GM12891 (cell line): ENCODE results near the gene ZDHHC17.
A peak's percentile ranks its signal among the peaks of the same experiment; 100 is the strongest.
"Not testable (repeated sequence)": the region's sequence is repeated elsewhere in the genome, so short reads cannot be mapped to it uniquely, and the experiment has no call there.

Experiments
- DNase-seq: peaks from one replicate; pipeline ENCODE4 v3.0.0; 2011; ENCODE audit warnings: low spot score; ENCODE audit not compliant: insufficient read length
- FAIRE-seq: peaks from 2 replicates; lab custom pipeline; 2011; peaks lifted over from hg19 to GRCh38; lab: Jason Lieb, UNC
- PAX5 ChIP-seq: IDR thresholded peaks from 2 replicates; pipeline ENCODE4 v1.6.1; 2011; ENCODE audit warnings: low read length, moderate library complexity, mild to moderate bottlenecking; ENCODE audit not compliant: insufficient read depth, severe bottlenecking
- POLR2A ChIP-seq: IDR thresholded peaks from 2 replicates; pipeline ENCODE4 v1.6.1; 2011; ENCODE audit warnings: low read depth, low read length, control low read depth
- POLR2AphosphoS5 ChIP-seq: IDR thresholded peaks from 2 replicates; pipeline ENCODE4 v1.6.1; 2011; ENCODE audit warnings: low read depth, low read length, control low read depth
- POU2F2 ChIP-seq: IDR thresholded peaks from 2 replicates; pipeline ENCODE4 v1.6.1; 2011; ENCODE audit warnings: low read depth, mild to moderate bottlenecking, control low read depth, low read length, moderate library complexity
- SPI1 ChIP-seq: IDR thresholded peaks from 2 replicates; pipeline ENCODE4 v1.6.1; 2011; ENCODE audit warnings: low read depth, low read length, control low read depth
- TAF1 ChIP-seq: IDR thresholded peaks from 2 replicates; pipeline ENCODE4 v1.6.1; 2011; ENCODE audit warnings: low read depth, low read length, control low read depth

Gene ZDHHC17

GRCh38 chr12:76768576-76768975, 4.7 kb downstream of the ZDHHC17 start:
- DNase-seq (no peak), FAIRE-seq (no peak)
- no peak for TF ChIP-seq POLR2AphosphoS5
- TF ChIP-seq SPI1: no peak
- TF ChIP-seq PAX5: no peak
- TF ChIP-seq POU2F2: no peak

- TF ChIP-seq POLR2A (no peak), PAX5 (no peak), POU2F2 (no peak), TAF1 (no peak), POLR2AphosphoS5 (no peak), SPI1 (peak; percentile 99)
- DNase-seq (peak; percentile 48), FAIRE-seq (peak; percentile 83)
Measured at GRCh38 chr12:76777765-76778216, 13.9 kb downstream of the ZDHHC17 start.

GRCh38 chr12:76778364-76778763, 14.4 kb downstream of the ZDHHC17 start:
- no peak for TF ChIP-seq POLR2A
- TF ChIP-seq SPI1: no peak
- TF ChIP-seq POU2F2: no peak
- no peak for TF ChIP-seq POLR2AphosphoS5
- no peak for TF ChIP-seq PAX5
- TF ChIP-seq TAF1: no peak
- FAIRE-seq (no peak), DNase-seq (no peak)

GRCh38 chr12:76779310-76779709, 15.4 kb downstream of the ZDHHC17 start:
- not testable (repeated sequence) for FAIRE-seq, DNase-seq

GRCh38 chr12:76781321-76781720, 17.4 kb downstream of the ZDHHC17 start:
- no peak for TF ChIP-seq POLR2AphosphoS5
- no peak for FAIRE-seq
- no peak for DNase-seq

- TF ChIP-seq POLR2A: no peak
- TF ChIP-seq POU2F2: no peak
- TF ChIP-seq SPI1: no peak
- no peak for TF ChIP-seq PAX5
- TF ChIP-seq POLR2AphosphoS5: no peak
- TF ChIP-seq TAF1: no peak
- FAIRE-seq: no peak
Measured at GRCh38 chr12:76782526-76782925, 18.6 kb downstream of the ZDHHC17 start.

GRCh38 chr12:76784600-76785051, 20.7 kb downstream of the ZDHHC17 start:
- DNase-seq: no peak
- FAIRE-seq: no peak
- TF ChIP-seq POU2F2 (no peak), POLR2A (no peak), PAX5 (no peak), SPI1 (no peak)

More at GRCh38 chr12:76782526-76782925, 18.6 kb downstream of the ZDHHC17 start:
- no peak for DNase-seq

- TF ChIP-seq SPI1: no peak
- no peak for TF ChIP-seq POU2F2
- no peak for TF ChIP-seq POLR2AphosphoS5
- TF ChIP-seq TAF1: no peak
- no peak for TF ChIP-seq PAX5
- no peak for TF ChIP-seq POLR2A
Measured at GRCh38 chr12:76785407-76785806, 21.5 kb downstream of the ZDHHC17 start.

GRCh38 chr12:76786986-76787385, 23.1 kb downstream of the ZDHHC17 start:
- no peak for FAIRE-seq
- no peak for DNase-seq
- no peak for TF ChIP-seq POLR2AphosphoS5
- TF ChIP-seq SPI1: no peak
- no peak for TF ChIP-seq POU2F2
- no peak for TF ChIP-seq TAF1
- TF ChIP-seq POLR2A: no peak
- no peak for TF ChIP-seq PAX5

More at GRCh38 chr12:76785407-76785806, 21.5 kb downstream of the ZDHHC17 start:
- FAIRE-seq: no peak
- no peak for DNase-seq

- FAIRE-seq: no peak
- TF ChIP-seq PAX5 (no peak), SPI1 (no peak), POLR2AphosphoS5 (no peak), POLR2A (no peak), POU2F2 (no peak), TAF1 (no peak)
- DNase-seq: no peak
Measured at GRCh38 chr12:76787689-76788088, 23.8 kb downstream of the ZDHHC17 start.

GRCh38 chr12:76789335-76790050, 25.6 kb downstream of the ZDHHC17 start:
- no peak for DNase-seq
- FAIRE-seq: no peak
- no peak for TF ChIP-seq PAX5
- TF ChIP-seq TAF1: no peak
- TF ChIP-seq POLR2A: no peak
- TF ChIP-seq POLR2AphosphoS5: no peak
- no peak for TF ChIP-seq SPI1
- TF ChIP-seq POU2F2: no peak
